ENCODE results near the gene BTG2. TPM values are rescaled to one million over a fixed set of nuclear protein-coding genes. Genes with fewer than 3 reads are reported as not detected.

The BTG2 gene
- total RNA-seq, 1 experiment from 2014 or later, result 2.9 TPM

GRCh38 chr1:203340112-203340790, 34.9 kb downstream of the BTG2 start:
- Histone ChIP-seq H3K56ac (ENCODE audit: insufficient read length, low read depth, low read length) (no peak overlapping the region), H2AFZ (ENCODE audit: low read length) (no peak overlapping the region), H3K4me1 (ENCODE audit: insufficient read depth, low read length) (peaks cover 1% of the 10 kb centered on the region; the same call in 1 of the 2 replicates), H3K18ac (ENCODE audit: insufficient read length, low read depth, low read length) (no peak overlapping the region), H3K4ac (ENCODE audit: low read depth, low read length) (no peak overlapping the region), H3K23ac (ENCODE audit: insufficient read length, low read depth, low read length) (no peak overlapping the region), H3K9me3 (ENCODE audit: control insufficient read depth, low read depth, low read length) (no peaks in the 10 kb centered on the region), H3K79me2 (ENCODE audit: insufficient read depth, low read length) (no peaks in the 10 kb centered on the region), H4K8ac (replicated peaks; ENCODE audit: insufficient read length, low read depth, low read length) (no peak overlapping the region), H3K4me2 (ENCODE audit: insufficient read depth, insufficient read length, low read length) (no peak overlapping the region), H4K91ac (ENCODE audit: insufficient read length, low read depth, low read length) (no peak overlapping the region), H3K27ac (ENCODE audit: insufficient read length, low read depth, low read length) (no peak overlapping the region), H4K20me1 (ENCODE audit: control insufficient read depth, insufficient read depth, insufficient read length) (no peaks in the 10 kb centered on the region), H2AK5ac (ENCODE audit: insufficient read length, low read length) (no peak overlapping the region), H3K14ac (ENCODE audit: insufficient read depth, low read length) (no peak overlapping the region), H2BK5ac (ENCODE audit: insufficient read length, low read length) (no peak overlapping the region), H3K27me3 (ENCODE audit: insufficient read depth, low read length) (no peaks in the 10 kb centered on the region; the same call in 1 of the 2 replicates), H3K23me2 (ENCODE audit: insufficient read length, low read depth, low read length, poor library complexity, severe bottlenecking) (no peaks in the 10 kb centered on the region), H2BK120ac (ENCODE audit: low read depth, low read length, poor library complexity, severe bottlenecking) (no peak overlapping the region), H3K79me1 (ENCODE audit: insufficient read depth, low read depth, low read length, poor library complexity, severe bottlenecking) (no peaks in the 10 kb centered on the region), H3K9ac (ENCODE audit: extremely low read depth, insufficient read length, low read length) (no peak overlapping the region), H3T11ph (ENCODE audit: low read length) (no peak overlapping the region), H2BK12ac (ENCODE audit: insufficient read length, low read depth, low read length) (no peak overlapping the region), H2BK15ac (ENCODE audit: low read depth, low read length) (no peak overlapping the region), H4K5ac (ENCODE audit: insufficient read length, low read depth, low read length) (no peak overlapping the region), H2BK20ac (ENCODE audit: low read depth, low read length, poor library complexity, severe bottlenecking) (no peak overlapping the region)
- Mint-ChIP-seq H3K4me1 (peaks cover 20 to 35% of the 10 kb centered on the region in 2 experiments), H3K9me3 (no peaks in the 10 kb centered on the region), H3K27me3 (ENCODE audit: low read depth) (peaks cover 50% of the 10 kb centered on the region), H3K27ac (no peak overlapping the region), H3K4me3 (no peak overlapping the region), H3K36me3 (ENCODE audit: insufficient read depth in 1 of 3, low read depth in 3 of 3) (no peaks in the 10 kb centered on the region)
- no CpG with 5 or more reads among the region's 7 CpGs for WGBS (ENCODE audit: extremely low coverage, insufficient read length, low lambda C conversion rate)
- peak; percentile 89 for TF ChIP-seq CTCF (conservative IDR thresholded peaks at IDR 0.05)
- DNase-seq, result peak; percentile 76
